GM12891 (cell line): Measurements from ENCODE around the gene CHRM1.

Experiments used
- DNase-seq: peaks from one replicate; pipeline ENCODE4 v3.0.0; 2011; ENCODE audit warnings: low spot score; ENCODE audit not compliant: insufficient read length
- FAIRE-seq: peaks from 2 replicates; lab custom pipeline; 2011; peaks lifted over from hg19 to GRCh38; lab: Jason Lieb, UNC
- PAX5 ChIP-seq: IDR thresholded peaks from 2 replicates; pipeline ENCODE4 v1.6.1; 2011; ENCODE audit warnings: low read length, moderate library complexity, mild to moderate bottlenecking; ENCODE audit not compliant: insufficient read depth, severe bottlenecking
- POLR2A ChIP-seq: IDR thresholded peaks from 2 replicates; pipeline ENCODE4 v1.6.1; 2011; ENCODE audit warnings: low read depth, low read length, control low read depth
- POLR2AphosphoS5 ChIP-seq: IDR thresholded peaks from 2 replicates; pipeline ENCODE4 v1.6.1; 2011; ENCODE audit warnings: low read depth, low read length, control low read depth
- POU2F2 ChIP-seq: IDR thresholded peaks from 2 replicates; pipeline ENCODE4 v1.6.1; 2011; ENCODE audit warnings: low read depth, mild to moderate bottlenecking, control low read depth, low read length, moderate library complexity
- SPI1 ChIP-seq: IDR thresholded peaks from 2 replicates; pipeline ENCODE4 v1.6.1; 2011; ENCODE audit warnings: low read depth, low read length, control low read depth
- TAF1 ChIP-seq: IDR thresholded peaks from 2 replicates; pipeline ENCODE4 v1.6.1; 2011; ENCODE audit warnings: low read depth, low read length, control low read depth

CHRM1 gene

GRCh38 chr11:62888406-62888805 lies 32.8 kb downstream of the CHRM1 start:
- FAIRE-seq, result no peak
- no peak for TF ChIP-seq POU2F2
- TF ChIP-seq POLR2A, result no peak
- TF ChIP-seq SPI1, result no peak
- TF ChIP-seq TAF1, result no peak
- no peak for TF ChIP-seq POLR2AphosphoS5
- TF ChIP-seq PAX5, result no peak
- DNase-seq, result no peak

- TF ChIP-seq POU2F2 (no peak), SPI1 (no peak), POLR2AphosphoS5 (no peak), POLR2A (no peak), TAF1 (no peak), PAX5 (no peak)
- no peak for FAIRE-seq
Measured at GRCh38 chr11:62885137-62885750, 35.9 kb downstream of the CHRM1 start.

GRCh38 chr11:62883673-62884072 lies 37.5 kb downstream of the CHRM1 start:
- DNase-seq (no peak), FAIRE-seq (no peak)
- TF ChIP-seq PAX5 (no peak), POLR2A (no peak), TAF1 (no peak), POU2F2 (no peak), SPI1 (no peak), POLR2AphosphoS5 (0 out of 2 replicates have a peak, but pooled peaks have one; percentile 10)

More at GRCh38 chr11:62885137-62885750, 35.9 kb downstream of the CHRM1 start:
- DNase-seq, result no peak

GRCh38 chr11:62882788-62883501 lies 38.2 kb downstream of the CHRM1 start:
- DNase-seq (no peak), FAIRE-seq (no peak)
- TF ChIP-seq SPI1 (no peak), POLR2AphosphoS5 (no peak), POLR2A (no peak), POU2F2 (no peak)

GRCh38 chr11:62882431-62882749 lies 38.8 kb downstream of the CHRM1 start:
- DNase-seq (no peak), FAIRE-seq (no peak)
- TF ChIP-seq POU2F2 (no peak), PAX5 (no peak), SPI1 (no peak), POLR2A (no peak), TAF1 (no peak), POLR2AphosphoS5 (no peak)

GRCh38 chr11:62881579-62882430 lies 39.4 kb downstream of the CHRM1 start:
- TF ChIP-seq TAF1 (peak; percentile 41; the same call in 1 of the 2 replicates), PAX5 (no peak), POLR2A (peak; percentile 42; the same call in 1 of the 2 replicates)
- no peak for DNase-seq
- FAIRE-seq, result no peak

- TF ChIP-seq SPI1 (no peak), POU2F2 (peak; percentile 81), PAX5 (no peak), POLR2A (peak; percentile 98), TAF1 (peak; percentile 94), POLR2AphosphoS5 (peak; percentile 97)
- peak; percentile 80 for FAIRE-seq
- peak; percentile 78 for DNase-seq
Measured at GRCh38 chr11:62880803-62881578, 40.2 kb downstream of the CHRM1 start, which contains the start of gene SLC3A2. Gene SLC3A2 (plus strand): TSS chr11:62880896. CDS start chr11:62881024, 128 bp downstream.

- TF ChIP-seq SPI1 (no peak), POLR2AphosphoS5 (no peak)
- FAIRE-seq (no peak), DNase-seq (no peak)
Measured at GRCh38 chr11:62880231-62880802, 40.8 kb downstream of the CHRM1 start.
